HG03159 (cell line): ENCODE measurements around the gene ZNF107.
"Not testable (repeated sequence)": the region's sequence is repeated elsewhere in the genome, so short reads cannot be mapped to it uniquely, and the experiment has no call there.

ENCODE experiments used
- ATAC-seq: cut with Tn5 transposase; IDR thresholded peaks from one replicate; pipeline ENCODE4 v1.9.1; 2021; ENCODE audit warnings: mild to moderate bottlenecking, moderate library complexity; ENCODE audit not compliant: unreplicated experiment

The ZNF107 gene

DNA sequence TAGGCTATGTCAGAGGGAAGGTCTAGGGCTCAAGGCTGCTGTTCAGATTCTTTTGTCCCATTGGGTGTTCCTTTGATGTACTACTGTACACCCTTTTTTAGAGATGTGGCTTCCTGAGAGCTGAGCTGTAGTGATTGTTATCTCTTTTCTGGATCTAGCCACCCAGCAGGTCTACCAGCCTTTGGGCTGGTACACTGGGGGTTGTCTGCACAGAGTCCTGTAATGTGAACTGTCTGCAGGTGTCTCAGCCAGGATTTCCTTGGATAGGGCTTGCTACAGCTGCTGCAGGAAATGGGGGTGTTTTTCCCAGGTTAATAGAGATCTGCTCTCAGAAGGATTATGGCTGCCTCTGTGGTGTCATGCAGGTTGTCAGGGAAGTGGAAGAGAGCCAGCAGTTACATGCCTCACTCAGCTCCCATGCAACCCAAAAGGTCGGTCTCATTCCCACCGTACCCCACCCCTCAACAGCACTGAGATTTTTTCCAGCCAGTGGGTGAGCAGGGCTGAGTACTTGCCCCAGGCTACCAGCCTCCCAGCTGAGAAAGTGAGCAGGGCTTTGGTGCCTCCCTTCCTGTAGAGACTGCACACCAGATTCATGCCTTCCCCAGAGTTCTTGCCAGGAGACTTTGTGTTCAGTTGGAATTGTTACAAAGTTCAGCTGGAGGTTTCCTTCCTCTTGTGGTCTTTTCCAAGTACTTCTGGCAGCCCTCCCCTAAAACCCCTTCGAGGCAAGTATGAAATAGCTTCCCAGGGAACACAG is 63.3 kb downstream of the ZNF107 start:
- no peak for ATAC-seq

DNA sequence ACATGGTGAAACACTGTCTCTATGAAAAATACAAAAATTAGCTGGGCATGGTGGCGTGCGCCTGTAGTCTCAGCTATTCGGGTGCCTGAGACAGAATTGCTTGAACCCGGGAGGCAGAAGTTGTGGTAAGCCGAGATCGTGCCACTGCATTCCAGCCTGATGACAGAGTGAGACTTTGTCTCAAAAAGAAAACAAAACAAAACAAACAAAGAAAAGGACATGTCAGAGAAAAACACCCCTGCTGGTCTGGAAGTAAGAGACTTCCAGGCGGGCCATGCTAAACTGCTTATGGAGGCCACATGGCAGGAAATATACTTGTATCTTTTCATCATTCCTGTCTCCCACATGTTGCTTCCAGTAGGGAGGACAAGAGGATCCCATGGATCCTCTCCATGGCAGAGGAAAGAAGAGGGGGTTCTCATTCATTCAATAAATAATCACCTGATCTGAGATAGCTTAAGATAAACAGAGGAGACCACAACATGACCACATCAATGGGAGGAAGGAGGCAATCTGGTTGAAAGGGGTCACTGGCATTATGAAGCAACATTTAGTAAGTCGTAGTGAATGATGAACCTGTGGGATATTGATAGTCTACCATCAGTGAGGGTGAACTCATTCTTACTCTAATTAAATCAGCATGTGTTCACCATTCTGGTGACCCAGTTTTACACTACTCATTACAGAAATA is 67.8 kb downstream of the ZNF107 start:
- no peak for ATAC-seq

DNA sequence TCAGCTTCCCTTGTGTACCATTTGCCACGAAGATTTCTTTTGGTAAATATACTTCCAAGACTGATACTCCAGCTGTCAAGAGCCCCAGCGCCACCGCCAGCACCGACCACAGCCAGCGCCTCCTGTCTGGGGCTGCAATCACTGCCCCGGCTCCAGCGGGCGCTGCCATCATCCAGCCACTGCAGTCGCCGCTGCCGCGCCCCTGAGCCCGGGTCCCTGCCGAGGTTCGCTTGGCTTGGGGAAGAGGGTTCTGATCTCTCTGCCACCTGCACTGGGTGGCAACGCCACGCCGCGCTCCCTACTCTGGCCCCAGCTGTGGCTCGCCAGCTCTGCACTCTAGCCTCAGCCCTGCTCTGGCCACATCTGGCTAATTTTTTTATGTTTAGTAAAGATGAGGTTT is 70.6 kb downstream of the ZNF107 start:
- no peak for ATAC-seq

DNA sequence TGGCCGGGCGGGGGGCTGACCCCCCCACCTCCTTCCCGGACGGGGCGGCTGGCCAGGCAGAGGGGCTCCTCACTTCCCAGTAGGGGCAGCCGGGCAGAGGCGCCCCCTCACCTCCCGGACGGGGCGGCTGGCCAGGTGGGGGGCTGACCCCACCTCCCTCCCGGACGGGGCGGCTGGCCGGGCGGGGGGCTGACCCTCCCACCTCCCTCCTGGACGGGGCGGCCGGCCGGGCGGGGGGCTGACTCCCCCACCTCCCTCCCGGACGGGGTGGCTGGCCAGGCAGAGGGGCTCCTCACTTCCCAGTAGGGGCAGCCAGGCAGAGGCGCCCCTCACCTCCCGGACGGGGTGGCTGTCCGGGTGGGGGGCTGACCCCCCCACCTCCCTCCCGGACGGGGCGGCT is 72.5 kb downstream of the ZNF107 start:
- not testable (repeated sequence) for ATAC-seq

DNA sequence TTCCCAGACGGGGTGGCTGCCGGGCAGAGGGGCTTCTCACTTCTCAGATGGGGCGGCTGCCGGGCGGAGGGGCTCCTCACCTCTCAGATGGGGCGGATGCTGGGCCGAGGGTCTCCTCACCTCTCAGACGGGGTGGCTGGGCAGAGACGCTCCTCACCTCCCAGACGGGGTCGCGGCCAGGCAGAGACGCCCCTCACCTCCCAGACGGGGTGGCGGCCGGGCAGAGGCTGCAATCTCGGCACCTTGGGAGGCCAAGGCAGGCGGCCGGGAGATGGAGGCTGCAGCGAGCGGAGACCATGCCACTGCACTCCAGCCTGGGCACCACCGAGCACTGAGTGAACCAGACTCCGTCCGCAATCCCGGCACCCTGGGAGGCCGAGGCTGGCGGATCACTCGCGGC is 73.0 kb downstream of the ZNF107 start:
- not testable (repeated sequence) for ATAC-seq

DNA sequence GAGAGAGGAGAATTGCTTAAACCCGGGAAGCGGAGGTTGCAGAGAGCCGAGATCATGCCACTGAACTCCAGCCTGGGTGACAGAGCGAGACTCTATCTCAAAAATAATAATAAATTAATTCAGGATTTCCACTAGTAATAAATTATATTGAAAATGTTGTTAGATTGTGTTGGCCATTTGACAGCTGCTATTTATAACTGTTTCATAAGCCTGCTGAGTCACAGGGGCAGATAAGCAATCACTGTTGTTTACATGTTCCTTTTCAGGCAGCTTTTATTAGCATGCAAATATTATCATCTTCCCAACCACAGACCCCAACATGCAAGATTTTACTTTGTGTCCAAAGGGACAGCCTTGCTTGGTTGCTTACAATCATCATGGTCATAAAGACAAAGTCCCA is 78.7 kb downstream of the ZNF107 start:
- ATAC-seq: no peak

DNA sequence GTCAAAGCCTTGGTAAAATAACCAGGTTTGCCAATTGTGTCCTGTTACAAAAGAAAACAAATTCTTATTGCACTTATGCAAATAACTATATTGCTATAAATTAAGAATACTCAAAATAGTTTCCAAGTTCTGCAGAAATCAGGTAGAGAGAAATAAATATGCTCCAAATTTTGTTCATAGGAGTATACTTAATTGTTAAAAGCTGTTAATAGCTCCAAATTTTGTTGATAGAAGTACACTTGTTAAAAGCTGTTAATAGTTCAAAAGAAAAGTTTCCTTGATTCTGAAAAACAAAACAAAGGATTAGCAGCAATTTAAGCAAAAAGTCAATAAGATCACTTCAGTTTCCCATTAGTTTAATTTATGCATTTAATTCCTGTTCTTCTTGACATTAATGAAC is 81.9 kb downstream of the ZNF107 start:
- no peak for ATAC-seq

DNA sequence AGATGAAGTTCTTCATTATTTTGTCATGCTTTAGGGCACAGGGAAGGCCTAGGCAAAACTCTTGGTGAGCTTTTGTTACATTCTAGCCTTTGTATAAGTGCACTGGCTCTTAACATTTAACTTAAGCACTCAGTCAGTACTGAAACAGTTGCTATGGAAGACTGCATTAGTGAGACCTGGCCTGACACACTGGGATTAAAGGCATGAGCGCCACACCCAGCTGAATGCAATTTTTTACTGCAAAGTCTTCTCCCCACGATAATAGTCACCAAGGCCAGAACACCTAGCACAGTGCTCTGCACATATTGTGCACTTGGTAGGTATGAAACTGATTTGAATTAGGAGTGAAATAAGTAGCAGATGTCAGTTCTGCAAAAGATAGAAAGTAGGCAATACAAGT is 87.1 kb downstream of the ZNF107 start:
- ATAC-seq: no peak

DNA sequence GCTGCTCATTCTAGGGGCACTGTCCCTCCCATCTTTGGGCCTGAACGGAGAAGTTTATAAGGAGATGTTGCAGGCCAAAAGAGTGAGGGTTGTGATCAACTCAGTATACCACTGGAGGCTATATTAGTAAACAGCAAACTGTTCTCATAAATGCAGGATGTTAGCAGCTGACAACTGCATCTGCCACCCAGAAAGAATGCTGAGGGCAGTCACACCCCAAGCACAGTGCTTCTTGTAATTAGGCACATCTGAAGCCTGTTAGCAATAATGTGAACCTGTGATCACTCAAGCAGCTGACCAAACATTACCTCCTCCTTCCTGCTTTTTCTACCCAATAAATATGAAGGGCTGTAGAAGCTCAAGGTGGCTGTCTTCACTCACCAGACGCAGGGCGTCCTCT is 89.9 kb downstream of the ZNF107 start:
- no peak for ATAC-seq

DNA sequence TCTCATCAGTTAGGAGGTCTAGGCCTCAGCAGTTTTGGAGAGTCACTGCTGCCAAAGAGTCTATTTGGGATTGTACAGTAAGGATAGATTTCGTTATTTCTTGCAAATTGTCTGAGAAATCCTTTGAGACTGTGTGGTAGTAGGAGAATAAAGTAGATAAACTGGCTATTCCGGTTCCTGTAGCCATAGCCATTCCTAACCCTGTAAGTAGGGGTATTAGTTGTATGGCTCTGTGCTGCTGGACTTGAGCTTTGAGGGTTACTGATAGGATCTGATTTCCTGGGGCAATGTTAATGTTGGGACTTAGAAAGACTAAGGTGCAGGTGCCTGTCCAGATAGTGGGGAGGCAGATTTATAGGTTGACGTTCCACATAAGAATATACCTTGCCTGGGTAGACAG is 92.2 kb downstream of the ZNF107 start:
- no peak for ATAC-seq
